ENCODE results near the gene COLEC11.
A peak's percentile ranks its signal among the peaks of the same experiment; 100 is the strongest.

Gene COLEC11

GRCh38 chr2:3602553-3603339 is 7.8 kb downstream of the COLEC11 start:
- no peak for ATAC-seq
- TF ChIP-seq ARNTL (CRISPR knock-in tag; IDR thresholded peaks at IDR 0.05; ENCODE audit: borderline replicate concordance, low read depth) (no peak), CSDC2 (CRISPR knock-in tag; IDR thresholded peaks at IDR 0.05) (no peak), PPARA (CRISPR knock-in tag; IDR thresholded peaks at IDR 0.05; ENCODE audit: borderline replicate concordance) (no peak), ZNF565 (CRISPR knock-in tag; conservative IDR thresholded peaks at IDR 0.05; ENCODE audit: low read depth) (no peak), ISL1 (CRISPR knock-in tag; IDR thresholded peaks at IDR 0.05) (no peak), BACH2 (CRISPR knock-in tag; IDR thresholded peaks at IDR 0.05; ENCODE audit: borderline replicate concordance) (no peak)
- TF ChIP-seq, protein P1, sequence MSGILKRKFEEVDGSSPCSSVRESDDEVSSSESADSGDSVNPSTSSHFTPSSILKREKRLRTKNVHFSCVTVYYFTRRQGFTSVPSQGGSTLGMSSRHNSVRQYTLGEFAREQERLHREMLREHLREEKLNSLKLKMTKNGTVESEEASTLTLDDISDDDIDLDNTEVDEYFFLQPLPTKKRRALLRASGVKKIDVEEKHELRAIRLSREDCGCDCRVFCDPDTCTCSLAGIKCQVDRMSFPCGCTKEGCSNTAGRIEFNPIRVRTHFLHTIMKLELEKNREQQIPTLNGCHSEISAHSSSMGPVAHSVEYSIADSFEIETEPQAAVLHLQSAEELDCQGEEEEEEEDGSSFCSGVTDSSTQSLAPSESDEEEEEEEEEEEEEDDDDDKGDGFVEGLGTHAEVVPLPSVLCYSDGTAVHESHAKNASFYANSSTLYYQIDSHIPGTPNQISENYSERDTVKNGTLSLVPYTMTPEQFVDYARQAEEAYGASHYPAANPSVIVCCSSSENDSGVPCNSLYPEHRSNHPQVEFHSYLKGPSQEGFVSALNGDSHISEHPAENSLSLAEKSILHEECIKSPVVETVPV (CRISPR knock-in tag; IDR thresholded peaks at IDR 0.05), result no peak

DNA sequence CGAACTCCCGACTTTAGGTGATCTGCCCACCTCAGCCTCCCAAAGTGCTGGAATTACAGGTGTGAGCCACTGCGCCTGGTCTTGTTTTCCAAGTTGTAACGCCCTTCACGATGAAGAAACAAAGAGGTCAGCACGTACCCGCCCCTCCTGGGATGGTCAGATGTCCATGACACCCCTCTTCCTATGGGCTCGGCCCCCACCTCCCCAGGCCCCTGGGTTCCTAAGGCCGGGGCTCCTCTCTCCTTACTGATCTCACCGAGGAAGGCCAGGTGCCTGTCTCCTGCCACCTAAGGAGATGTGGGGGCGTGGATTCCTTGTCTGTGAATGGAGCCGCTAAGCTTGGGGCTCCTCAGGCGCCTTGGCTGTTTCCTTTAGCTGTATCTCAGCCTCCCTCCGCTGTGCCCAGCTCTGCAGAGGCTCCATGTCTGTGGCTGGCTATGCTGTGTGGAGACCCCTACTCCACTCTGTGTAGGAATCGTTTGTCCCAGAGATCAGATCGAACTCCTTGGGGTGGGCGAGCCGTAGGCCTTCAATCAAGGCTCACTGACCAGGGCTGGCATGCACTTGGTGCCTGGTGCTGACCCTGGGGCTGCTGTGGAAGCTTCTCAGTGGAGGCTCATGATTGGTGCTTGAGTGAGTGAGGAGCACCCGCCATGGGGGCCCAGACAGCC is 8.8 kb downstream of the COLEC11 start:
- ATAC-seq, result no peak; the same call in 2 of the 3 replicates
- TF ChIP-seq ZFP3 (CRISPR knock-in tag; IDR thresholded peaks at IDR 0.05), result no peak
- TF ChIP-seq ZFP30 (CRISPR knock-in tag; IDR thresholded peaks at IDR 0.05), result peak; percentile 16; the same call in 1 of the 2 replicates

- TF ChIP-seq GLIS3 (CRISPR knock-in tag; IDR thresholded peaks at IDR 0.05) (0 out of 2 replicates have a peak, but pooled peaks have one; percentile 0), RARB (CRISPR knock-in tag; IDR thresholded peaks at IDR 0.05) (no peak), ZNF8 (CRISPR knock-in tag; IDR thresholded peaks at IDR 0.05) (no peak), SNAI2 (CRISPR knock-in tag; IDR thresholded peaks at IDR 0.05) (peak; percentile 89), ZC3H10 (CRISPR knock-in tag; IDR thresholded peaks at IDR 0.05) (no peak), TOX (CRISPR knock-in tag; IDR thresholded peaks at IDR 0.05; ENCODE audit: borderline replicate concordance) (no peak), CREB5 (CRISPR knock-in tag; IDR thresholded peaks at IDR 0.05; ENCODE audit: low read depth) (no peak; the same call in 1 of the 2 replicates), TCF4 (CRISPR knock-in tag; IDR thresholded peaks at IDR 0.05; ENCODE audit: borderline replicate concordance) (peak; percentile 98), BACH2 (CRISPR knock-in tag; IDR thresholded peaks at IDR 0.05; ENCODE audit: borderline replicate concordance) (peak; percentile 61; the same call in 1 of the 2 replicates), ARNTL (CRISPR knock-in tag; IDR thresholded peaks at IDR 0.05; ENCODE audit: borderline replicate concordance, low read depth) (no peak), PPARA (CRISPR knock-in tag; IDR thresholded peaks at IDR 0.05; ENCODE audit: borderline replicate concordance) (no peak), PATZ1 (CRISPR knock-in tag; IDR thresholded peaks at IDR 0.05; ENCODE audit: borderline replicate concordance) (no peak), ISL1 (CRISPR knock-in tag; IDR thresholded peaks at IDR 0.05) (peak; percentile 30; the same call in 1 of the 2 replicates), CSDC2 (CRISPR knock-in tag; IDR thresholded peaks at IDR 0.05) (no peak), ZNF70 (CRISPR knock-in tag; IDR thresholded peaks at IDR 0.05) (0 out of 2 replicates have a peak, but pooled peaks have one; percentile 7), ZNF565 (CRISPR knock-in tag; conservative IDR thresholded peaks at IDR 0.05; ENCODE audit: low read depth) (no peak), OSR1 (CRISPR knock-in tag; IDR thresholded peaks at IDR 0.05) (no peak), ZFP30 (CRISPR knock-in tag; IDR thresholded peaks at IDR 0.05) (no peak), ZFP3 (CRISPR knock-in tag; IDR thresholded peaks at IDR 0.05) (peak; percentile 96), ESRRG (CRISPR knock-in tag; IDR thresholded peaks at IDR 0.05) (0 out of 2 replicates have a peak, but pooled peaks have one; percentile 51)
- TF ChIP-seq, protein P1 (CRISPR knock-in tag; IDR thresholded peaks at IDR 0.05), result 0 out of 2 replicates have a peak, but pooled peaks have one; percentile 20
- TF ChIP-seq, protein P2, sequence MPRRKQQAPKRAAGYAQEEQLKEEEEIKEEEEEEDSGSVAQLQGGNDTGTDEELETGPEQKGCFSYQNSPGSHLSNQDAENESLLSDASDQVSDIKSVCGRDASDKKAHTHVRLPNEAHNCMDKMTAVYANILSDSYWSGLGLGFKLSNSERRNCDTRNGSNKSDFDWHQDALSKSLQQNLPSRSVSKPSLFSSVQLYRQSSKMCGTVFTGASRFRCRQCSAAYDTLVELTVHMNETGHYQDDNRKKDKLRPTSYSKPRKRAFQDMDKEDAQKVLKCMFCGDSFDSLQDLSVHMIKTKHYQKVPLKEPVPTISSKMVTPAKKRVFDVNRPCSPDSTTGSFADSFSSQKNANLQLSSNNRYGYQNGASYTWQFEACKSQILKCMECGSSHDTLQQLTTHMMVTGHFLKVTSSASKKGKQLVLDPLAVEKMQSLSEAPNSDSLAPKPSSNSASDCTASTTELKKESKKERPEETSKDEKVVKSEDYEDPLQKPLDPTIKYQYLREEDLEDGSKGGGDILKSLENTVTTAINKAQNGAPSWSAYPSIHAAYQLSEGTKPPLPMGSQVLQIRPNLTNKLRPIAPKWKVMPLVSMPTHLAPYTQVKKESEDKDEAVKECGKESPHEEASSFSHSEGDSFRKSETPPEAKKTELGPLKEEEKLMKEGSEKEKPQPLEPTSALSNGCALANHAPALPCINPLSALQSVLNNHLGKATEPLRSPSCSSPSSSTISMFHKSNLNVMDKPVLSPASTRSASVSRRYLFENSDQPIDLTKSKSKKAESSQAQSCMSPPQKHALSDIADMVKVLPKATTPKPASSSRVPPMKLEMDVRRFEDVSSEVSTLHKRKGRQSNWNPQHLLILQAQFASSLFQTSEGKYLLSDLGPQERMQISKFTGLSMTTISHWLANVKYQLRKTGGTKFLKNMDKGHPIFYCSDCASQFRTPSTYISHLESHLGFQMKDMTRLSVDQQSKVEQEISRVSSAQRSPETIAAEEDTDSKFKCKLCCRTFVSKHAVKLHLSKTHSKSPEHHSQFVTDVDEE (CRISPR knock-in tag; IDR thresholded peaks at IDR 0.05), result peak; percentile 96
- TF ChIP-seq, protein P3, sequence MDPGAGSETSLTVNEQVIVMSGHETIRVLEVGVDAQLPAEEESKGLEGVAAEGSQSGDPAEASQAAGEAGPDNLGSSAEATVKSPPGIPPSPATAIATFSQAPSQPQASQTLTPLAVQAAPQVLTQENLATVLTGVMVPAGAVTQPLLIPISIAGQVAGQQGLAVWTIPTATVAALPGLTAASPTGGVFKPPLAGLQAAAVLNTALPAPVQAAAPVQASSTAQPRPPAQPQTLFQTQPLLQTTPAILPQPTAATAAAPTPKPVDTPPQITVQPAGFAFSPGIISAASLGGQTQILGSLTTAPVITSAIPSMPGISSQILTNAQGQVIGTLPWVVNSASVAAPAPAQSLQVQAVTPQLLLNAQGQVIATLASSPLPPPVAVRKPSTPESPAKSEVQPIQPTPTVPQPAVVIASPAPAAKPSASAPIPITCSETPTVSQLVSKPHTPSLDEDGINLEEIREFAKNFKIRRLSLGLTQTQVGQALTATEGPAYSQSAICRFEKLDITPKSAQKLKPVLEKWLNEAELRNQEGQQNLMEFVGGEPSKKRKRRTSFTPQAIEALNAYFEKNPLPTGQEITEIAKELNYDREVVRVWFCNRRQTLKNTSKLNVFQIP (CRISPR knock-in tag; IDR thresholded peaks at IDR 0.05; ENCODE audit: borderline replicate concordance, low read depth), result no peak; the same call in 1 of the 2 replicates
- peak; percentile 56 for ATAC-seq
Measured at GRCh38 chr2:3604207-3604877, 9.4 kb downstream of the COLEC11 start.
